ENCODE measurements around the gene SEM1.

SEM1 gene

DNA sequence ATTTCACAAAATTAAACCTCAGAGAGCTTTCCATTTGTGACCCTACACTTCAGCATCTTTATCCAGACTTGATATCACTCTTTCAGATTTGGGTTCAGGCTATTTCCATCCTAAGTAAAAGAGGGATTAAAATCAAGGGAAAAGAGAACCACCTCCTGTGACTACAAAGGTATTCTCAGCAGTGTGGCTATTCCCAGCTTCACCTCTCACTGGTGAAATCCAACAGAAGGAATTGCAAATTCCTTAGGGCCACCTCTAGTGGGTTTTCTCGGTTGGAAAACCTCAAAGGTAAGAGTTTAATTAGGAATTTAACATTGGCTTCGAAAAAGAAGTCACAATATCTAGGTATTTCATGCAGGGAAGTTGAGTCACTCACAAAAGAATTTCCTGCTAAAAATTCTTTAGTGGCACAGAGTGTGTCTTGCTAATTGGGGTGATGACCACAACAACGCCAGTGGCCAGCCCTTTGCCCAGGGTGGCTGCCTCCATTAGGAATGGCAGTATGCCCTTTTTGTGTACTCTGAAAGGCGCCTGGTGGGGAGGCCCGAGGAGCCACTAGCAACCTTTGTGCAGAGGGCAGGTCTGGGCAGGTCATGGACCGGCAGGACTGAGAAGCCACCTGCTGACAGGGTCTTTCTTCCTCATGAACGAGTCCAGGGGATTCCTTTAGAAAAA lies 52.2 kb downstream of the SEM1 start:
- no peak for ATAC-seq
- TF ChIP-seq SNAI2 (CRISPR knock-in tag; IDR thresholded peaks at IDR 0.05) (no peak), ZFP30 (CRISPR knock-in tag; IDR thresholded peaks at IDR 0.05) (no peak), OSR1 (CRISPR knock-in tag; IDR thresholded peaks at IDR 0.05) (no peak), BACH2 (CRISPR knock-in tag; IDR thresholded peaks at IDR 0.05; ENCODE audit: borderline replicate concordance) (no peak), ZNF8 (CRISPR knock-in tag; IDR thresholded peaks at IDR 0.05) (no peak)
- TF ChIP-seq, protein P1, sequence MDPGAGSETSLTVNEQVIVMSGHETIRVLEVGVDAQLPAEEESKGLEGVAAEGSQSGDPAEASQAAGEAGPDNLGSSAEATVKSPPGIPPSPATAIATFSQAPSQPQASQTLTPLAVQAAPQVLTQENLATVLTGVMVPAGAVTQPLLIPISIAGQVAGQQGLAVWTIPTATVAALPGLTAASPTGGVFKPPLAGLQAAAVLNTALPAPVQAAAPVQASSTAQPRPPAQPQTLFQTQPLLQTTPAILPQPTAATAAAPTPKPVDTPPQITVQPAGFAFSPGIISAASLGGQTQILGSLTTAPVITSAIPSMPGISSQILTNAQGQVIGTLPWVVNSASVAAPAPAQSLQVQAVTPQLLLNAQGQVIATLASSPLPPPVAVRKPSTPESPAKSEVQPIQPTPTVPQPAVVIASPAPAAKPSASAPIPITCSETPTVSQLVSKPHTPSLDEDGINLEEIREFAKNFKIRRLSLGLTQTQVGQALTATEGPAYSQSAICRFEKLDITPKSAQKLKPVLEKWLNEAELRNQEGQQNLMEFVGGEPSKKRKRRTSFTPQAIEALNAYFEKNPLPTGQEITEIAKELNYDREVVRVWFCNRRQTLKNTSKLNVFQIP (CRISPR knock-in tag; IDR thresholded peaks at IDR 0.05; ENCODE audit: borderline replicate concordance, low read depth): no peak

DNA sequence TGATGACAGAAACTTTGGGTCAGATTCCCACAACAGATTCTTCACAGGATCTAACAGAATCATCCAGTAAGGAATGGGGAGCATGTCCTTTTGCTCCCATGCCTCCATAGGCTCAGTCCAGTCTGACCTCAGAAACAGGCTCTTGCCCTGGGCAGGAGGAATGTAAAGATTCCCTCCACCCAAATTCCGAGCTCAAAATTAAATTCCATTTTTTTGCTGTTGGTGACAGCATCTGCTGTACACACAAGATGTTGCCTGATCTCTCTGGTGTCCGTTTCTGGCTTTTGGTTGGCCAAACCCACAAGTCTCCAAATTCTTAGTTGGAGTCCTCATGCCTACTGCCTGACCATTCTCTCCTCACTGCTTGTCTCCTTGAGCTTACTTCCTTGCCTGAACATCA lies 53.7 kb downstream of the SEM1 start:
- ATAC-seq: no peak
- TF ChIP-seq SNAI2 (CRISPR knock-in tag; IDR thresholded peaks at IDR 0.05) (no peak), ESRRG (CRISPR knock-in tag; IDR thresholded peaks at IDR 0.05) (no peak), ZFP3 (CRISPR knock-in tag; IDR thresholded peaks at IDR 0.05) (no peak), ZNF565 (CRISPR knock-in tag; conservative IDR thresholded peaks at IDR 0.05; ENCODE audit: low read depth) (no peak), CSDC2 (CRISPR knock-in tag; IDR thresholded peaks at IDR 0.05) (no peak), RARB (CRISPR knock-in tag; IDR thresholded peaks at IDR 0.05) (no peak)
- TF ChIP-seq, protein P1 (CRISPR knock-in tag; IDR thresholded peaks at IDR 0.05; ENCODE audit: borderline replicate concordance, low read depth): no peak

DNA sequence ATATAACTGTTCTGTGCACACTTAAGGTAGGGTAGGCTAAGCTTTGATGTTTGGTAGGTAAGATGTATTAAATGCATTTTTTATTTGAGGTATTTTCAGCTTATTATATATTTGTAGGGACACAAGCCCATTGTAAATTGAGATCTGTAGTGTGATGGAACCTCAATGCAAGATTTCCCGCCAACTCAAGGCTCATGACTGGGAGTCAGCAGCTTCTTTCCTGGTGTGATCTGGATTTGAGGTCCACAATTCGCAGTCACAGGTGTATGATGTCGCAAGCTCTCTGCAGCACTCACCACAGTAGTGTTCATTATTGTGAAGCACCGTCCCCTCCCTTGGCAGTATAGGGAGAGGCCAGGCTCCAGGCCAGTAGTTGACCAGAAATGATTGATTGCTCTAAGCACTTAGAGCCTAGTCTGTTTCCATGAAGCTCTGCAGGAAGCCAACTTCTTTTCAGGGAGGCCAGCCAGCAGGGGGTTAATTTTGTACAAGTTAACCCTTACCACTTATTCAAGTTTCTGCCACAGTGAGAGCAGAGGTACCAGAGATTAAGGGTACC lies 54.9 kb downstream of the SEM1 start:
- no peak for ATAC-seq
- TF ChIP-seq, protein P2, sequence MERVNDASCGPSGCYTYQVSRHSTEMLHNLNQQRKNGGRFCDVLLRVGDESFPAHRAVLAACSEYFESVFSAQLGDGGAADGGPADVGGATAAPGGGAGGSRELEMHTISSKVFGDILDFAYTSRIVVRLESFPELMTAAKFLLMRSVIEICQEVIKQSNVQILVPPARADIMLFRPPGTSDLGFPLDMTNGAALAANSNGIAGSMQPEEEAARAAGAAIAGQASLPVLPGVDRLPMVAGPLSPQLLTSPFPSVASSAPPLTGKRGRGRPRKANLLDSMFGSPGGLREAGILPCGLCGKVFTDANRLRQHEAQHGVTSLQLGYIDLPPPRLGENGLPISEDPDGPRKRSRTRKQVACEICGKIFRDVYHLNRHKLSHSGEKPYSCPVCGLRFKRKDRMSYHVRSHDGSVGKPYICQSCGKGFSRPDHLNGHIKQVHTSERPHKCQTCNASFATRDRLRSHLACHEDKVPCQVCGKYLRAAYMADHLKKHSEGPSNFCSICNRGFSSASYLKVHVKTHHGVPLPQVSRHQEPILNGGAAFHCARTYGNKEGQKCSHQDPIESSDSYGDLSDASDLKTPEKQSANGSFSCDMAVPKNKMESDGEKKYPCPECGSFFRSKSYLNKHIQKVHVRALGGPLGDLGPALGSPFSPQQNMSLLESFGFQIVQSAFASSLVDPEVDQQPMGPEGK (CRISPR knock-in tag; IDR thresholded peaks at IDR 0.05; ENCODE audit: borderline replicate concordance): no peak
- TF ChIP-seq ZC3H10 (CRISPR knock-in tag; IDR thresholded peaks at IDR 0.05) (no peak), ARNTL (CRISPR knock-in tag; IDR thresholded peaks at IDR 0.05; ENCODE audit: borderline replicate concordance, low read depth) (no peak), ZNF70 (CRISPR knock-in tag; IDR thresholded peaks at IDR 0.05) (no peak), OSR1 (CRISPR knock-in tag; IDR thresholded peaks at IDR 0.05) (no peak), ESRRG (CRISPR knock-in tag; IDR thresholded peaks at IDR 0.05) (no peak), BACH2 (CRISPR knock-in tag; IDR thresholded peaks at IDR 0.05; ENCODE audit: borderline replicate concordance) (no peak), ZFP30 (CRISPR knock-in tag; IDR thresholded peaks at IDR 0.05) (no peak), CSDC2 (CRISPR knock-in tag; IDR thresholded peaks at IDR 0.05) (no peak), ISL1 (CRISPR knock-in tag; IDR thresholded peaks at IDR 0.05) (no peak), ZFP3 (CRISPR knock-in tag; IDR thresholded peaks at IDR 0.05) (no peak), SNAI2 (CRISPR knock-in tag; IDR thresholded peaks at IDR 0.05) (no peak), RARB (CRISPR knock-in tag; IDR thresholded peaks at IDR 0.05) (no peak), ZNF8 (CRISPR knock-in tag; IDR thresholded peaks at IDR 0.05) (no peak), PPARA (CRISPR knock-in tag; IDR thresholded peaks at IDR 0.05; ENCODE audit: borderline replicate concordance) (no peak), ZNF565 (CRISPR knock-in tag; conservative IDR thresholded peaks at IDR 0.05; ENCODE audit: low read depth) (no peak)
- TF ChIP-seq, protein P3, sequence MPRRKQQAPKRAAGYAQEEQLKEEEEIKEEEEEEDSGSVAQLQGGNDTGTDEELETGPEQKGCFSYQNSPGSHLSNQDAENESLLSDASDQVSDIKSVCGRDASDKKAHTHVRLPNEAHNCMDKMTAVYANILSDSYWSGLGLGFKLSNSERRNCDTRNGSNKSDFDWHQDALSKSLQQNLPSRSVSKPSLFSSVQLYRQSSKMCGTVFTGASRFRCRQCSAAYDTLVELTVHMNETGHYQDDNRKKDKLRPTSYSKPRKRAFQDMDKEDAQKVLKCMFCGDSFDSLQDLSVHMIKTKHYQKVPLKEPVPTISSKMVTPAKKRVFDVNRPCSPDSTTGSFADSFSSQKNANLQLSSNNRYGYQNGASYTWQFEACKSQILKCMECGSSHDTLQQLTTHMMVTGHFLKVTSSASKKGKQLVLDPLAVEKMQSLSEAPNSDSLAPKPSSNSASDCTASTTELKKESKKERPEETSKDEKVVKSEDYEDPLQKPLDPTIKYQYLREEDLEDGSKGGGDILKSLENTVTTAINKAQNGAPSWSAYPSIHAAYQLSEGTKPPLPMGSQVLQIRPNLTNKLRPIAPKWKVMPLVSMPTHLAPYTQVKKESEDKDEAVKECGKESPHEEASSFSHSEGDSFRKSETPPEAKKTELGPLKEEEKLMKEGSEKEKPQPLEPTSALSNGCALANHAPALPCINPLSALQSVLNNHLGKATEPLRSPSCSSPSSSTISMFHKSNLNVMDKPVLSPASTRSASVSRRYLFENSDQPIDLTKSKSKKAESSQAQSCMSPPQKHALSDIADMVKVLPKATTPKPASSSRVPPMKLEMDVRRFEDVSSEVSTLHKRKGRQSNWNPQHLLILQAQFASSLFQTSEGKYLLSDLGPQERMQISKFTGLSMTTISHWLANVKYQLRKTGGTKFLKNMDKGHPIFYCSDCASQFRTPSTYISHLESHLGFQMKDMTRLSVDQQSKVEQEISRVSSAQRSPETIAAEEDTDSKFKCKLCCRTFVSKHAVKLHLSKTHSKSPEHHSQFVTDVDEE (CRISPR knock-in tag; IDR thresholded peaks at IDR 0.05): no peak
- TF ChIP-seq, protein P4, sequence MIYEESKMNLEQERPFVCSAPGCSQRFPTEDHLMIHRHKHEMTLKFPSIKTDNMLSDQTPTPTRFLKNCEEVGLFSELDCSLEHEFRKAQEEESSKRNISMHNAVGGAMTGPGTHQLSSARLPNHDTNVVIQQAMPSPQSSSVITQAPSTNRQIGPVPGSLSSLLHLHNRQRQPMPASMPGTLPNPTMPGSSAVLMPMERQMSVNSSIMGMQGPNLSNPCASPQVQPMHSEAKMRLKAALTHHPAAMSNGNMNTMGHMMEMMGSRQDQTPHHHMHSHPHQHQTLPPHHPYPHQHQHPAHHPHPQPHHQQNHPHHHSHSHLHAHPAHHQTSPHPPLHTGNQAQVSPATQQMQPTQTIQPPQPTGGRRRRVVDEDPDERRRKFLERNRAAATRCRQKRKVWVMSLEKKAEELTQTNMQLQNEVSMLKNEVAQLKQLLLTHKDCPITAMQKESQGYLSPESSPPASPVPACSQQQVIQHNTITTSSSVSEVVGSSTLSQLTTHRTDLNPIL (CRISPR knock-in tag; IDR thresholded peaks at IDR 0.05; ENCODE audit: low read depth): no peak
- TF ChIP-seq, protein P5, sequence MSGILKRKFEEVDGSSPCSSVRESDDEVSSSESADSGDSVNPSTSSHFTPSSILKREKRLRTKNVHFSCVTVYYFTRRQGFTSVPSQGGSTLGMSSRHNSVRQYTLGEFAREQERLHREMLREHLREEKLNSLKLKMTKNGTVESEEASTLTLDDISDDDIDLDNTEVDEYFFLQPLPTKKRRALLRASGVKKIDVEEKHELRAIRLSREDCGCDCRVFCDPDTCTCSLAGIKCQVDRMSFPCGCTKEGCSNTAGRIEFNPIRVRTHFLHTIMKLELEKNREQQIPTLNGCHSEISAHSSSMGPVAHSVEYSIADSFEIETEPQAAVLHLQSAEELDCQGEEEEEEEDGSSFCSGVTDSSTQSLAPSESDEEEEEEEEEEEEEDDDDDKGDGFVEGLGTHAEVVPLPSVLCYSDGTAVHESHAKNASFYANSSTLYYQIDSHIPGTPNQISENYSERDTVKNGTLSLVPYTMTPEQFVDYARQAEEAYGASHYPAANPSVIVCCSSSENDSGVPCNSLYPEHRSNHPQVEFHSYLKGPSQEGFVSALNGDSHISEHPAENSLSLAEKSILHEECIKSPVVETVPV (CRISPR knock-in tag; IDR thresholded peaks at IDR 0.05): no peak
- TF ChIP-seq, protein P1 (CRISPR knock-in tag; IDR thresholded peaks at IDR 0.05; ENCODE audit: borderline replicate concordance, low read depth): no peak
